Activated T-cell treated with anti-CD3 and anti-CD28 coated beads, Interleukin-2, amount 50 U/mL, for 1 hour (primary cell): Measurements from ENCODE around the gene DPAGT1.
"Not testable (repeated sequence)": the region's sequence is repeated elsewhere in the genome, so short reads cannot be mapped to it uniquely, and the experiment has no call there.

Experiments used
- DNase-seq: peaks from one replicate; pipeline ENCODE4 v3.0.0-alpha.2; 2020

The DPAGT1 gene

GRCh38 chr11:119101759-119102423 is at the start of gene DPAGT1:
Gene DPAGT1, minus strand, starts transcription at chr11:119101853. Its CDS starts 198 bp downstream, at chr11:119101655.
- DNase-seq = peak; percentile 80

GRCh38 chr11:119149786-119150275 is 48.2 kb upstream of the DPAGT1 start:
- DNase-seq = no peak

- DNase-seq = peak; percentile 49
Measured at GRCh38 chr11:119149018-119149785, 47.5 kb upstream of the DPAGT1 start, which contains the start of gene ABCG4. Gene ABCG4, plus strand, starts transcription at chr11:119149052. Its CDS starts 914 bp downstream, at chr11:119149966.

GRCh38 chr11:119148720-119149017 is 47.0 kb upstream of the DPAGT1 start:
- no peak for DNase-seq

- DNase-seq = no peak
Measured at GRCh38 chr11:119147604-119148333, 46.1 kb upstream of the DPAGT1 start.

GRCh38 chr11:119145551-119145950 is 43.9 kb upstream of the DPAGT1 start:
- no peak for DNase-seq

GRCh38 chr11:119144825-119145486 is 43.3 kb upstream of the DPAGT1 start:
- DNase-seq = no peak

DNA sequence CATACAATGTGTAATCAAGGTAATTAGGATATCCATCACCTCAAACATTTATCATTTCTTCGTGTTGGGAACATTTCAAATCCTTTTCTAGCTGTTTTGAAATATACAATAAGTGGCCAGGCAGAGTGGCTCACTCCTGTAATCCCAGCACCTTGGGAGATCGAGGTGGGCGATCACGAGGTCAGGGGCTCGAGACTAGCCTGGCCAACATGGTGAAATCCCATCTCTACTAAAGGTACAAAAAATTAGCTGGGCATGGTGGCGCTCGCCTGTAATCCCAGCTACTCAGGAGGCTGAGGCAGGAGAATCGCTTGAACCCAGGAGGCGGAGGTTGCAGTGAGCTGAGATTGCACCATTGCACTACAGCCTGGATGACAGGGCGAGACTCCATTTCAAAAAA is 37.6 kb upstream of the DPAGT1 start:
- DNase-seq = not testable (repeated sequence)

DNA sequence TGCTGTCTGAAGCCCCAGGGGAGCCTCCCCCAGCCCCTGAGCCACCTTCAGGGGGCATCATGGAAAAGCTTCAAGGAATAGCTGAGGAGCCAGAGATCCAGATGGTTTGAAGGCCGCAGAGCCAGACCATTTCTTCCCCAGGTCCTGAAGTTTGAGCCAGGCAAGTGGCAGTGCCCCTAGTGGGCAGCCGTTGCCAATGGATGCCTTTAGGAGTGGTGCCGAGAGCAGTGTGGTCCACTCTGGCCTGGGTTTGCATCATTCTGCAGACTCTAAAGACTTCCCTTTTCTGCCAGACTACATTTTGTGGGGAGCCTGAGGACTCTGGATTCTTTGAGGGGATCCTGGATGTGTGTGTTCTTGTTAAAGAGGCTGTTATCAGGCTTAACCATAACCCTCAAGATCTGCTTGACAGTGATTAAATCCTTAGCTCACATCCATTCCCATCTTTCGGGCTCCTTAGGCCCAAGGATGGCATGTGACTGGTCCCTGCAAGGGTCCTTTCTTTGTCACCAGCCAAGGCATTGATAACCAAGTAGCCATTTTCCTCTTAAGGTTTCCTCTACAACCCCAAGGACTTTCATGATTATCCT is 32.8 kb upstream of the DPAGT1 start:
- no peak for DNase-seq

DNA sequence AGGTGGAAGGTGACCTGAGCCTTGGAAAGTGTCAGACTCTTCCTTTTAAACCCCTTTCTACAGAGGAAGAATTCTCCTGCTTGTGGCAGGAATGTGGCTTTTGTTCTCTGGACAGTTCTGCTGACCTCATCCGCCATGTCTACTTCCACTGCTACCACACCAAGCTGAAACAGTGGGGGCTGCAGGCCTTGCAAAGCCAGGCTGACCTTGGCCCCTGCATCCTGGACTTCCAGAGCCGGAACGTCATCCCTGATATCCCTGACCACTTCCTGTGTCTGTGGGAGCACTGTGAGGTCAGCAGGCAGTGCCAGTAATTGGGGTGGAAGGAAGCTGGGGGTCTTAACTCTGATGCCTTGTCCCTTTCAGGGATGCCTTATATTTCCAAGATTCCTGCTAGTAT is 29.0 kb upstream of the DPAGT1 start:
- no peak for DNase-seq

DNA sequence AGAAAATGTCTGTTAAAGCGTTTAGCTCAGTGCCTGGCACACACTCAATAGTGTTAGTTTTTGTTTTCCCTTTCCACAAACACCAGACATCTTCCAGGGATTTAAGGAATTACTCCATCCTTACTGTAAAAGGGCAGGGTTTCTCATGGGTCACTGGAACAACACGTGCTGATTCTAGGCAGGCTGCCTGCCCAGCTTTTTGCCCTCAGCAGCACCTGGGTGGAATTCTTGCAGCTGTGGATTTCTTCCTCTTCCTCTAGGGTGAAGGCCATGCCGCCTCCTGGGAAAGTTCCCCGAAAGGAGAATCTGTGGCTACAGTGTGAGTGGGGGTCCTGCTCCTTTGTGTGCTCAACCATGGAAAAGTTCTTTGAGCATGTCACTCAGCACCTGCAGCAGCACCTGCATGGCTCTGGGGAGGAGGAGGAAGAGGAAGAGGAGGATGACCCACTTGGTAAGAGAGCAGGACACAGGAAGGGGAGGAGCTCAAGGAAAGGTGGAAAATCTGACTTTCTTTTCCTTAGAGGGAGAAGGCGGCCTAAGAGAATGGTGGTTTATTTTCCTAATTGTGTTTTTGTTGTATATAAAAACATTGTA is 25.1 kb upstream of the DPAGT1 start:
- DNase-seq = no peak

DNA sequence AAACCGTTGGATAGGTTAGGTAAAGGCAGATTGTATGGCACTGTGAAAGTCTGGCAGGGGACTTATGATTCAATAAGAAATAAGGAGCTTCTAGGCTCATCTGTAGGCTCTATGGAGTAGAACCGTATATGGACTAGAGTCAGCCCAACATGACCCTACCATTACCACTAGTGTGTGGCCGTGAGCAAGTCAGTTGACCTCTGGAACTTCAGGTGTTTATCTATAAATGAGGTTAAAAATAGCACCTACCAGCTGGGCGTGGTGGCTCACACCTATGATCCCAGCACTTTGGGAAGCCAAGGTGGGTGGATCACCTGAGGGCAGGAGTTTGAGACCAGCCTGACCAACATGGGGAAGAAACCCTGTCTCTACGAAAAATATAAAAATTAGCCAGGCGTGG is 24.2 kb upstream of the DPAGT1 start:
- no peak for DNase-seq

GRCh38 chr11:119121811-119122124 is 20.1 kb upstream of the DPAGT1 start:
- DNase-seq = no peak

GRCh38 chr11:119121008-119121810 is 19.6 kb upstream of the DPAGT1 start, which contains the start of gene HINFP:
Gene HINFP, plus strand, starts transcription at chr11:119121580. Its CDS starts 5,365 bp downstream, at chr11:119126945.
- peak; percentile 99 for DNase-seq

- no peak for DNase-seq
Measured at GRCh38 chr11:119120639-119121007, 19.0 kb upstream of the DPAGT1 start.

DNA sequence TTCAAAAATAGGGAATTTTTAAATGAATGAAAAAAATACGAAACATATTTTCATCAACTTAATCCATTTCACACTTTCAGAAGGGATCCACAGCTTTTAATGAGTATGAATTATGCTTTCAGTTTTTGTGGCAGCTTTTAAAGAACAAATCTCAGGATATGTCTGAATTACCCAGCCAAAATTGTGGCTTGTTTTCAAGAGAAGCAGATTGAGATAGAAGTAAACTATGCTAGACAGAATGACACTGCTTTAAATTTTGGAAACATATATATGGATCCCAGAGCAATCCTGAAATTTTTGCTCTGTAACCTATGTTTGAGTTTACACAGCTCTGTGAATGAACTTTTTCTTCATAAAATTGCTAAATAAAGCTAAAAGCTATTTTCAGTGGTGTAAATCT is 17.3 kb upstream of the DPAGT1 start:
- no peak for DNase-seq

GRCh38 chr11:119118227-119118626 is 16.6 kb upstream of the DPAGT1 start:
- DNase-seq = no peak

DNA sequence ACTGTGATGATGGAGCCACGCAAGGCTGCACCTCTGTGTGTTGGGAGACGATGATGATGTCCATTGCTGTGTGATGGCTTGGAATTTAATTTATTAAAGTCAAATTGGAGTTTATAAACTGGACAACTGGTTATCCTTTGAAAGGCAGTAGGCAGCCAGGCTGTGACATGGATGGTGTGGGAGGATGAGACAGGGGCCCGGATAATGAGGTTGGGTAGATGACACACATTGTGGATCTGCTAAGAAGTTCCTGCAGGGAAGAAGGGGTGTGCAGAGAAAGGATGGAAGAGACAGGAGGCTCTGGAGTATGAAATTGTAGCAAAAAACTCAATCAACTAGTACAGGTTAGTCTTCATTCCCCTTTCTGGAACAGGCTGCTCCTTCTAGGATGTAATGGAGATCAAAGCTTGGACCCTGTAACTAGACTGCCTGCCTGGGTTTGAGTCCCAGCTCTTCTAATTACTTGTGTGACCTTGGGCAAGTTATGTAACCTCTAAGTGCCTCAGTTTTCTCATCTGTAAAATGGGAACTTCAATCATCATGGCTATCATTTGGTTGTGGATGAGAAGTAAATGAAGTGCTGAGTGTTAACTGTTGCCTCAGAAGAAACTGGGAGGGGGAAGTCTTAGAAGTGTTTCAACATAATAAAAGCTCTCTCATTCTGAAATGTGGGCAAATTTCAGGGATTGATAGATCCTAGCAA is 15.5 kb upstream of the DPAGT1 start:
- no peak for DNase-seq

DNA sequence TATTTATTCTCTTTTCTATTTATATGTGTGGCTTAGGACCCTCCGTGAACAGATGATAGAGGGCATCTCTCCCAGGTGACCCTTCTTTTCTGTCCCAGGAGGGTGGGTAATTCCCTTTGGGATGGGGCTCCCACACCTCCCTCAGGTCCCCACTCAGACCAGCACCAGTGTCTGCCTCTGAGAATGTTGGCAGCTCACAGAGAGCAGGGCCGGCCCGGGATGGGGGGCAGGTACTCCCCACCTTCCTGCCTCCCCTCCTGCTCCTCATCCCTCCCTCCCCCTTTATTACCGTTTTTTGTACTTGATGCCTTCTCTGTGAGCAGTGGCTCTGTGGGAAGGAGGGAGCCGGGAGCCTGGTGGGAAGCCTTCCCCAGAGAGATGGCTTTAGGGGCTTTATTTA is 14.9 kb upstream of the DPAGT1 start:
- no peak for DNase-seq

- no peak for DNase-seq
Measured at GRCh38 chr11:119116235-119116594, 14.6 kb upstream of the DPAGT1 start.
